ENCODE data around the gene C1QTNF2. TPM values are rescaled to one million over a fixed set of nuclear protein-coding genes. Genes with fewer than 3 reads are reported as not detected.
A peak's percentile ranks its signal among the peaks of the same experiment; 100 is the strongest.

Gene C1QTNF2
- polyA plus RNA-seq, 1 donor (not counting 4 experiments of a cell fraction or from before 2014, with no cell fraction given): 0.07 TPM

DNA sequence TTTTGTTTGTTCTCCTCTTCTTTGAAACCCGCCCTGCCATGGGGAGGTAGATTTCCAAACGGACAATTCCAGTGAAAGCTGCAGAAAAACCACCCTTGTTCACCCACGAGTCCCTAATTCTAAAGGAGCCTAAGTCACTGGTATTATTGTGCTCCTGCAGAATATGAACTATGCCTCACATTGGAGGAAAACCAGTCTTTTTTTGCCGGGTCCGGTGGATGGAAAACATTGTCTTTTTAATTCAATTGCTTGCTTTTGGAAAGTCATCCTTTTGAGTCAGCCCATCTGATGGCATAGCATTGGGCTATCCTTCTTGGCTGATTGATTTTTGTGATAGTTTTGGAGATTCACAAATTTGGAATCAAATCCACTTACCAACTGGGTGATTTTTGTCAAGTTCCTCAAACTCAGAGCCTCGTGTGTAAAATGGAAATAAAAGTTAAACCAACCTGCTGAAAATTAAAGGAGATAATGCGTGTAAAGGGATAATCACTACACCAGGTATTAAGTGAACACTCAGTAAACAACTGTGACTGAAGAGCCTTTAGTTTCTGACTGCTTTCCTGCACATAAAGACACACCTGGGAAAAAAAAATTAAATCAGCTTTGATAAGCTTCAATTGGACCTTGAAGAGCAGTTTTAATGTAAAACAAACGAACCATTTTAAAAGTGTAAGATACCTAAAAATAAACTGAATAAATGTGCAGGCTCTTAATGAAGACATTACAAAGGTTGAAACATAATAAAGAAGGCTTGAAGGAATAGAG, 57.3 kb downstream of the C1QTNF2 start:
- Histone ChIP-seq H2AFZ (ENCODE audit: control insufficient read depth, low read length) (peak overlapping the region; percentile 62), H3K27ac (ENCODE audit: control insufficient read depth, insufficient read depth, low read length) (no peak overlapping the region), H3K9ac (ENCODE audit: control insufficient read depth, extremely low read depth, insufficient read depth, low read length) (no peak overlapping the region), H3K4me2 (ENCODE audit: control insufficient read depth, extremely low read depth, insufficient read depth, low read depth, low read length) (peak overlapping the region; percentile 86), H3K79me2 (ENCODE audit: control insufficient read depth, insufficient read depth, low read length) (no peaks in the 10 kb centered on the region), H3K4me3 (ENCODE audit: control insufficient read depth in 2 of 3, extremely low read depth in 1 of 3, insufficient read depth in 2 of 3, low read depth in 1 of 3, low read length in 3 of 3) (peak overlapping the region; percentile 52 to 72 (median 67)), H3K27me3 (ENCODE audit: control insufficient read depth, extremely low read depth, insufficient read depth, low read length) (peaks cover 27% of the 10 kb centered on the region), H3K4me1 (ENCODE audit: control insufficient read depth, extremely low read depth, insufficient read depth, low read length) (peaks cover 12% of the 10 kb centered on the region), H3K9me3 (ENCODE audit: control insufficient read depth, low read depth, low read length) (no peaks in the 10 kb centered on the region), H4K20me1 (ENCODE audit: control insufficient read depth, extremely low read depth, insufficient read depth, low read length) (no peaks in the 10 kb centered on the region), H3K36me3 (ENCODE audit: control insufficient read depth in 2 of 2, extremely low read depth in 1 of 2, insufficient read depth in 2 of 2, low read length in 2 of 2) (no peaks in the 10 kb centered on the region), H3K9me1 (ENCODE audit: control insufficient read depth, extremely low read depth, insufficient read depth, low read length) (no peaks in the 10 kb centered on the region)
- dilution Hi-C loops (cut with MboI; ENCODE audit: extremely low pct_ligation_motif_present, low sequenced_read_pairs): no loop called here
- no peak for DNase-seq (ENCODE audit: low read depth, low spot score)
- TF ChIP-seq EZH2 (IDR thresholded peaks at IDR 0.05; ENCODE audit: low read length): no peak
- TF ChIP-seq, protein P1, sequence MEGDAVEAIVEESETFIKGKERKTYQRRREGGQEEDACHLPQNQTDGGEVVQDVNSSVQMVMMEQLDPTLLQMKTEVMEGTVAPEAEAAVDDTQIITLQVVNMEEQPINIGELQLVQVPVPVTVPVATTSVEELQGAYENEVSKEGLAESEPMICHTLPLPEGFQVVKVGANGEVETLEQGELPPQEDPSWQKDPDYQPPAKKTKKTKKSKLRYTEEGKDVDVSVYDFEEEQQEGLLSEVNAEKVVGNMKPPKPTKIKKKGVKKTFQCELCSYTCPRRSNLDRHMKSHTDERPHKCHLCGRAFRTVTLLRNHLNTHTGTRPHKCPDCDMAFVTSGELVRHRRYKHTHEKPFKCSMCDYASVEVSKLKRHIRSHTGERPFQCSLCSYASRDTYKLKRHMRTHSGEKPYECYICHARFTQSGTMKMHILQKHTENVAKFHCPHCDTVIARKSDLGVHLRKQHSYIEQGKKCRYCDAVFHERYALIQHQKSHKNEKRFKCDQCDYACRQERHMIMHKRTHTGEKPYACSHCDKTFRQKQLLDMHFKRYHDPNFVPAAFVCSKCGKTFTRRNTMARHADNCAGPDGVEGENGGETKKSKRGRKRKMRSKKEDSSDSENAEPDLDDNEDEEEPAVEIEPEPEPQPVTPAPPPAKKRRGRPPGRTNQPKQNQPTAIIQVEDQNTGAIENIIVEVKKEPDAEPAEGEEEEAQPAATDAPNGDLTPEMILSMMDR (optimal IDR thresholded peaks at IDR 0.05 in 1 of 3, IDR thresholded peaks at IDR 0.05 in 1 of 3, conservative IDR thresholded peaks at IDR 0.05 in 1 of 3; ENCODE audit: extremely low read depth in 1 of 3, insufficient read depth in 2 of 3, low read length in 3 of 3): no peak
- FAIRE-seq: no peak

DNA sequence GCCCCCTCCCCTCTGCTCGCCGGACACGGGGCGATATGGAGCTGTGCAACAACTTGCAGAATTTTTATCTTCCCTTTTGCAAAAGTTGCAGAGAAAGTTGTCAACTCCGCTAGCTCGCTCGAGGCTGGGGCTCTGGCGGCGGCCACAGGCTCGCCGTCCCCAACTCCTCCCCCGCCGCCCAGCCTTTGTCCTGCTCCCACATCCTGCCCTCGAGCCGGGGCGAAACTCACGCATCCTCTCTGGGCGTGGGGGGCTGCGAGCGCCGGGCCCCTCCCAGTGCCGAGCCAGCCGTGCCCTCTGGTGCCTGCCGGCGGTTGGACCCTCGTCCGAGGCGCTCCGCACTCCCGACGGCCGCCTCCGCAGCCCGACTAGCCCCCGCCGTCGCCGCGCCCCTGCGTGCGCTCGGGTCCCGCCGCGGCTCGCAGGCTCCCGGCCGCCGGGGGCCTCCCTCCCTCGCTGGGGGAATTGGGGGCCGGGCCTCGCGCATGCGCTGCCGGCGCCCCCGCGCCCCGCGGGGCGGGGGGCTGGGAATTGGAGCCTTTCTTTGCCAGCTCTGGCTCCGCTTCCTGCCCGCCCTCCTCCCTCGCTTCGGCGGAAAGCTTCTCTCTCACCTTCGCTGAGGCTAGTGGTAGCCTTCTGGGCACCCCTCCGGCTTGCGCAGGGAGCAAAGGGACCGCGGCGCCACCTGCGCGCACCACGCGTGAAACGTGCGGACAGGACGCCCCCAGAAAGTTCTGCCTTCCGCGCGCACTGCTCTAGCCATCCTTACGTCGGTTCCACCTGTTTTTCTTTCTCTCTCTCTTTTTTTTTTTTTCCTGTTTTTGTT, 58.1 kb downstream of the C1QTNF2 start, which contains the start of gene CCNJL:
Gene CCNJL, minus strand, starts transcription at position 431 of the 826 bp plus-strand sequence. CDS start 641 bp downstream, outside the sequence.
- dilution Hi-C loops (cut with MboI; ENCODE audit: extremely low pct_ligation_motif_present, low sequenced_read_pairs): no loop called here

More for the DNA sequence above, 58.1 kb downstream of the C1QTNF2 start, which contains the start of gene CCNJL:
- H3K4me2 ChIP-seq (ENCODE audit: control insufficient read depth, extremely low read depth, insufficient read depth, low read depth, low read length): peak within 1 kb of the TSS; percentile 86
- DNase-seq (ENCODE audit: low read depth, low spot score) (no peak), FAIRE-seq (no peak)
- no peaks in the 10 kb centered on the region for H3K9me1 ChIP-seq (ENCODE audit: control insufficient read depth, extremely low read depth, insufficient read depth, low read length)
- H3K4me3 ChIP-seq (ENCODE audit: control insufficient read depth in 2 of 3, extremely low read depth in 1 of 3, insufficient read depth in 2 of 3, low read depth in 1 of 3, low read length in 3 of 3): peak within 1 kb of the TSS; percentile 52 to 72 (median 67)
- H3K36me3 ChIP-seq (ENCODE audit: control insufficient read depth in 2 of 2, extremely low read depth in 1 of 2, insufficient read depth in 2 of 2, low read length in 2 of 2): no peaks in the 10 kb centered on the region
- no peaks in the 10 kb centered on the region for H3K79me2 ChIP-seq (ENCODE audit: control insufficient read depth, insufficient read depth, low read length)
- H3K27me3 ChIP-seq (ENCODE audit: control insufficient read depth, extremely low read depth, insufficient read depth, low read length): peaks cover 27% of the 10 kb centered on the region
- H3K27ac ChIP-seq (ENCODE audit: control insufficient read depth, insufficient read depth, low read length): no peak within 1 kb of the TSS
- no peaks in the 10 kb centered on the region for H3K9me3 ChIP-seq (ENCODE audit: control insufficient read depth, low read depth, low read length)
- H2AFZ ChIP-seq (ENCODE audit: control insufficient read depth, low read length): peak within 1 kb of the TSS; percentile 69
- peak; percentile 71 for TF ChIP-seq EZH2 (IDR thresholded peaks at IDR 0.05; ENCODE audit: low read length)
- TF ChIP-seq, protein P1 (optimal IDR thresholded peaks at IDR 0.05 in 1 of 3, IDR thresholded peaks at IDR 0.05 in 1 of 3, conservative IDR thresholded peaks at IDR 0.05 in 1 of 3; ENCODE audit: extremely low read depth in 1 of 3, insufficient read depth in 2 of 3, low read length in 3 of 3): no peak
- H4K20me1 ChIP-seq (ENCODE audit: control insufficient read depth, extremely low read depth, insufficient read depth, low read length): no peaks in the 10 kb centered on the region
- peak within 1 kb of the TSS; percentile 26 for H3K9ac ChIP-seq (ENCODE audit: control insufficient read depth, extremely low read depth, insufficient read depth, low read length)
- H3K4me1 ChIP-seq (ENCODE audit: control insufficient read depth, extremely low read depth, insufficient read depth, low read length): peaks cover 12% of the 10 kb centered on the region
